GM12878 (cell line): ENCODE results near the gene FAM83G. TPM values are rescaled to one million over a fixed set of nuclear protein-coding genes. Genes with fewer than 3 reads are reported as not detected.

Experiments
- ATAC-seq: fragments of 200-7000 bp; cut with Tn5 transposase; 3 replicates; pipeline ENCODE4 v1.9.1; 2020; ENCODE audit warnings: mild to moderate bottlenecking, moderate library complexity
- BruUV-seq: library from RNA; stranded (reverse); fragments of 400-500 nt; replicated peaks from 2 replicates; lab custom pipeline; 2021; lab: Mats Ljungman, UMichigan
- CTCF ChIA-PET: fragments of 300-600 bp; sonication (Branson Sonifier 250); formaldehyde crosslinking; extraction: SDS; loops from one replicate; lab custom pipeline; 2021; ENCODE audit warnings: inconsistent platforms; lab: Yijun Ruan, JAX
- POLR2A ChIA-PET: fragments of 350-600 bp; formaldehyde crosslinking; extraction: SDS; loops from one replicate; lab custom pipeline; 2021; ENCODE audit warnings: inconsistent platforms; lab: Charles Lee
- RAD21 ChIA-PET: fragments of 300-600 bp; sonication (Branson Sonifier 250); formaldehyde crosslinking; loops from one replicate; lab custom pipeline; 2023; ENCODE audit warnings: antibody characterized with exemption; ENCODE audit not compliant: unreplicated experiment; lab: Charles Lee
- SMC1A ChIA-PET: fragments of 300-600 bp; sonication (Branson Sonifier 250); formaldehyde crosslinking; loops from one replicate; lab custom pipeline; 2023; ENCODE audit not compliant: unreplicated experiment, uncharacterized antibody; lab: Charles Lee
- DNase-seq: peaks from one replicate; pipeline ENCODE4 v3.0.0-alpha.2; 2011; ENCODE audit warnings: low read depth, low spot score
- FAIRE-seq: peaks from 3 replicates; lab custom pipeline; 2011; peaks lifted over from hg19 to GRCh38; lab: Jason Lieb, UNC
- H2AFZ ChIP-seq: 2 replicates; pipeline ENCODE4 v1.6.0; 2011; ENCODE audit warnings: low read depth, low read length, control low read depth; ENCODE audit not compliant: control insufficient read depth
- H3K27ac ChIP-seq: 2 replicates; pipeline ENCODE4 v1.5.1; 2011; ENCODE audit warnings: control low read depth; ENCODE audit not compliant: control insufficient read depth, insufficient read depth
- H3K27me3 ChIP-seq, 2 experiments: replicated peaks in 1 of 2; 2 replicates each; pipeline versions ENCODE4 v1.6.0 to v1.6.1; 2011; ENCODE audit warnings: low read length in 1 of 2; ENCODE audit not compliant: control insufficient read depth in 2 of 2, insufficient read depth in 2 of 2
- H3K36me3 ChIP-seq, 2 experiments: 2 replicates each; pipeline ENCODE4 v1.5.1; 2011; ENCODE audit warnings: low read length in 1 of 2; ENCODE audit not compliant: control insufficient read depth in 2 of 2, insufficient read depth in 2 of 2
- H3K4me1 ChIP-seq: 2 replicates; pipeline ENCODE4 v1.6.1; 2011; ENCODE audit warnings: mild to moderate bottlenecking, low read length, moderate library complexity, mixed read lengths; ENCODE audit not compliant: control insufficient read depth, insufficient read depth
- H3K4me2 ChIP-seq: 2 replicates; pipeline ENCODE4 v1.6.0; 2011; ENCODE audit warnings: control low read depth; ENCODE audit not compliant: control insufficient read depth, insufficient read depth
- H3K4me3 ChIP-seq: fragments of 200-600 bp; sonication (generic); 2 replicates; pipeline ENCODE4 v1.5.1; 2016
- H3K79me2 ChIP-seq: 2 replicates; pipeline ENCODE4 v1.6.0; 2011; ENCODE audit warnings: low read length; ENCODE audit not compliant: control insufficient read depth, insufficient read depth
- H3K9ac ChIP-seq: 2 replicates; pipeline ENCODE4 v1.8.0; 2011; ENCODE audit warnings: low read length, control low read depth, mixed read lengths; ENCODE audit not compliant: control insufficient read depth, insufficient read depth
- H3K9me3 ChIP-seq: replicated peaks from 3 replicates; pipeline ENCODE4 v1.5.1; 2011; ENCODE audit warnings: mild to moderate bottlenecking, low read length; ENCODE audit not compliant: control insufficient read depth, insufficient read depth
- H4K20me1 ChIP-seq: 2 replicates; pipeline ENCODE4 v1.6.0; 2011; ENCODE audit not compliant: control insufficient read depth, insufficient read depth
- EED ChIP-seq: sonication (generic); IDR thresholded peaks from 2 replicates; pipeline ENCODE4 v1.6.1; 2016; ENCODE audit warnings: antibody characterized with exemption, low read depth
- ZNF217 ChIP-seq: fragments of 450-650 bp; IDR thresholded peaks from 2 replicates; pipeline ENCODE4 v1.6.1; 2017; ENCODE audit warnings: antibody characterized with exemption, mild to moderate bottlenecking
- WGBS: methylation state at CpG from one replicate; pipeline ENCODE4 v1.1.6; 2016; ENCODE audit warnings: low lambda C conversion rate; ENCODE audit not compliant: insufficient replicate concordance, insufficient coverage; ENCODE audit errors: missing lambda C conversion rate; 5-methylcytosine and 5-hydroxymethylcytosine counted together
- in situ Hi-C: fragments of 300-500 bp; cut with MboI; formaldehyde crosslinking; loops from 9 replicates; pipeline ENCODE4 v1.14.3; 2018; ENCODE audit warnings: mixed read lengths
- intact Hi-C: fragments of 100-400 bp; cut with micrococcal nuclease; formaldehyde crosslinking; loops from one replicate; pipeline ENCODE4 v1.14.2; 2022; ENCODE audit not compliant: unreplicated experiment
- polyA plus RNA-seq, 11 experiments: library from polyadenylated mRNA; depleted of rRNA in 4 of 11; unstranded in 6 of 11; stranded (reverse) in 5 of 11; fragments of >200 nt; fragmentation: Nextera tagmentation in 4 of 11; fragmentation: Illumina TruSeq in 1 of 11; extraction: Ambion mirVana in 4 of 11; extraction: Trizol in 1 of 11; gene quantifications; 1 replicate in 1 of 11; 2 replicates in 10 of 11; pipeline versions ENCODE4 v1.2.1 to v1.2.3, GENCODE V29; 2011 to 2016; ENCODE audit warnings: inconsistent platforms in 2 of 11, missing spikeins in 2 of 11, low read depth in 1 of 11
- total RNA-seq, 4 experiments: library from RNA; depleted of rRNA in 3 of 4; stranded (reverse); fragments of >200 nt in 3 of 4; fragmentation: Illumina TruSeq in 1 of 4; extraction: Trizol in 1 of 4; gene quantifications; 2 replicates each; pipeline versions ENCODE4 v1.2.1 to v1.2.3, GENCODE V29; 2013 to 2021
- TF ChIP-seq, protein P1 (sequence below): IDR thresholded peaks from 2 replicates; pipeline ENCODE4 v1.6.1; 2012; ENCODE audit warnings: improper control_type of control experiment, low read depth, low read length; ENCODE audit not compliant: insufficient replicate concordance

Gene FAM83G
- total and polyA plus RNA-seq, 10 of the 15 experiments (the other 5 are each of a cell fraction or from before 2014, with no cell fraction given), result 0.03 to 16.7 (median 6.5) TPM

DNA sequence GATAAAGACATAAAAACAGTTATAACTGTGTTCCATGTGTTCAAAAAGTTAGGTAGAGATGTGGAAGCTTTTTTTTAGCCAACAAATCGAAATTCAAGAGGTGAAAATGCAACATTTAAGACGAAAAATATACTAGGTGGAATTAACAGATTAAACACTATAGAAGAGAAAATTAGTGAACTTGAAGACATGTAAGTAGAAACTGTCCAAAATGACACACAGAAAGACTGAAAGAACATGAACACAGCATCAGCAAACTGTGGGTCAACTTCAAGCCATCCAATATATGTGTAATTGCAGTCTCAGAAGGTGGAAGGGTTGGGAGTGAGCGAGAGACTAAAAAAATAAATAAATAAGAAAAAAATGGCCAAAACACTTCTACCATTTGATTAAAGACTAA lies 9.3 kb downstream of the FAM83G start (continued):
- TF ChIP-seq, protein P1, sequence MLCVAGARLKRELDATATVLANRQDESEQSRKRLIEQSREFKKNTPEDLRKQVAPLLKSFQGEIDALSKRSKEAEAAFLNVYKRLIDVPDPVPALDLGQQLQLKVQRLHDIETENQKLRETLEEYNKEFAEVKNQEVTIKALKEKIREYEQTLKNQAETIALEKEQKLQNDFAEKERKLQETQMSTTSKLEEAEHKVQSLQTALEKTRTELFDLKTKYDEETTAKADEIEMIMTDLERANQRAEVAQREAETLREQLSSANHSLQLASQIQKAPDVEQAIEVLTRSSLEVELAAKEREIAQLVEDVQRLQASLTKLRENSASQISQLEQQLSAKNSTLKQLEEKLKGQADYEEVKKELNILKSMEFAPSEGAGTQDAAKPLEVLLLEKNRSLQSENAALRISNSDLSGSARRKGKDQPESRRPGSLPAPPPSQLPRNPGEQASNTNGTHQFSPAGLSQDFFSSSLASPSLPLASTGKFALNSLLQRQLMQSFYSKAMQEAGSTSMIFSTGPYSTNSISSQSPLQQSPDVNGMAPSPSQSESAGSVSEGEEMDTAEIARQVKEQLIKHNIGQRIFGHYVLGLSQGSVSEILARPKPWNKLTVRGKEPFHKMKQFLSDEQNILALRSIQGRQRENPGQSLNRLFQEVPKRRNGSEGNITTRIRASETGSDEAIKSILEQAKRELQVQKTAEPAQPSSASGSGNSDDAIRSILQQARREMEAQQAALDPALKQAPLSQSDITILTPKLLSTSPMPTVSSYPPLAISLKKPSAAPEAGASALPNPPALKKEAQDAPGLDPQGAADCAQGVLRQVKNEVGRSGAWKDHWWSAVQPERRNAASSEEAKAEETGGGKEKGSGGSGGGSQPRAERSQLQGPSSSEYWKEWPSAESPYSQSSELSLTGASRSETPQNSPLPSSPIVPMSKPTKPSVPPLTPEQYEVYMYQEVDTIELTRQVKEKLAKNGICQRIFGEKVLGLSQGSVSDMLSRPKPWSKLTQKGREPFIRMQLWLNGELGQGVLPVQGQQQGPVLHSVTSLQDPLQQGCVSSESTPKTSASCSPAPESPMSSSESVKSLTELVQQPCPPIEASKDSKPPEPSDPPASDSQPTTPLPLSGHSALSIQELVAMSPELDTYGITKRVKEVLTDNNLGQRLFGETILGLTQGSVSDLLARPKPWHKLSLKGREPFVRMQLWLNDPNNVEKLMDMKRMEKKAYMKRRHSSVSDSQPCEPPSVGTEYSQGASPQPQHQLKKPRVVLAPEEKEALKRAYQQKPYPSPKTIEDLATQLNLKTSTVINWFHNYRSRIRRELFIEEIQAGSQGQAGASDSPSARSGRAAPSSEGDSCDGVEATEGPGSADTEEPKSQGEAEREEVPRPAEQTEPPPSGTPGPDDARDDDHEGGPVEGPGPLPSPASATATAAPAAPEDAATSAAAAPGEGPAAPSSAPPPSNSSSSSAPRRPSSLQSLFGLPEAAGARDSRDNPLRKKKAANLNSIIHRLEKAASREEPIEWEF, result no peak
- no peak for TF ChIP-seq EED

- ChIA-PET POLR2A (no interaction called here), SMC1A (interaction anchor here (0.6 kb wide), 1 partner anchor 219 kb away, joined by 3 read pairs; no protein-coding TSS in a partner anchor), CTCF (interaction anchor here (0.8 kb wide), 1 partner anchor 34 kb away, joined by 3 read pairs; no protein-coding TSS in a partner anchor)
- ATAC-seq, result no peak
- Histone ChIP-seq H3K4me2 (no peak overlapping the region), H2AFZ (no peak overlapping the region)
- BruUV-seq, result TSS peak; percentile 16
- no peak for TF ChIP-seq ZNF217
- TF ChIP-seq, all 136 proteins: peak for 0
- H3K9me3 ChIP-seq, result peaks cover 6% of the 10 kb centered on the region; the same call in 2 of the 3 replicates
- DNase-seq (no peak), FAIRE-seq (no peak)
- in situ Hi-C loops, result no loop called here
- H3K36me3 ChIP-seq, result peaks cover 0 to 3% of the 10 kb centered on the region in 2 experiments; a peak in 3 of 4 replicates
- no peak overlapping the region for H3K9ac ChIP-seq
- intact Hi-C loops, result no loop called here
- 11% methylated on average over 1 of the region's 1 CpG for WGBS
- H3K27ac ChIP-seq, result no peak overlapping the region
- RAD21 ChIA-PET, result no interaction called here
- no peaks in the 10 kb centered on the region for H3K27me3 ChIP-seq
- H3K4me1 ChIP-seq, result peaks cover 15% of the 10 kb centered on the region
- no peak overlapping the region for H3K4me3 ChIP-seq
- no peaks in the 10 kb centered on the region for H4K20me1 ChIP-seq
- H3K79me2 ChIP-seq, result no peaks in the 10 kb centered on the region; the same call in 1 of the 2 replicates
These were observed 9.9 kb downstream of the FAM83G start for GRCh38 chr17:18994631-18995030.
